KG1 (cell line): ENCODE data around the gene ZDHHC11B.
"Not testable (repeated sequence)": the region's sequence is repeated elsewhere in the genome, so short reads cannot be mapped to it uniquely, and the experiment has no call there.

Experiments
- DNase-seq: peaks from one replicate; lab custom pipeline; 2025; lab: John Stamatoyannopoulos, UW

Gene ZDHHC11B

DNA sequence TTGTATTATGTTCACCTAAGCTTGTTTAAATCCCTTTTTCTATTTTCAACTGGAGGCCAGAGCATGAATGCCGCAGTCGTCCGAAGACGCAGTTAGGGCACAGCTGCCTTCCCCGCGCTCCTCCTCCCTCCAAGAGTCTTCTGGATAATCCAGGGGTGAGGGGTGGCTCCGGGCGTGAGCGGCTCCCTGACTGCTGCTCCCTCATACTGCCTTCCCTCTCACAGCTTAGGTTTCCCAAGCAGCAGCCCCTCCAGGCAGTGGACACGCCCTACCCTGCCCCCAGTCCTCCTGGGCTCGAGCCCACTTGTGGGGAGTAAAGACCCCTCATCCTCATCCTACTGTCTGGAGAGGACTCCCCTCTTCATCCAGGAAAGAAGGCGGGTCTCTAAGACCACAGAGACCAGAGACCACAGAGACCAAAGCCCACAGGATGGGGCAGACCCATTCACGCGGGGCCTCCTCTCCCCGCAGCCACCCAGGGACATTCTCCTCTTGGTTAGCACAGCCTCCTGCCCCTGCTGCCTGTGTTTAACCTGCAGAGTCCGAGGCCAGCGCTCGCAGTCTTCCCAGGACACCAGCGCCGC is 31.9 kb downstream of the ZDHHC11B start:
- DNase-seq, result not testable (repeated sequence)

DNA sequence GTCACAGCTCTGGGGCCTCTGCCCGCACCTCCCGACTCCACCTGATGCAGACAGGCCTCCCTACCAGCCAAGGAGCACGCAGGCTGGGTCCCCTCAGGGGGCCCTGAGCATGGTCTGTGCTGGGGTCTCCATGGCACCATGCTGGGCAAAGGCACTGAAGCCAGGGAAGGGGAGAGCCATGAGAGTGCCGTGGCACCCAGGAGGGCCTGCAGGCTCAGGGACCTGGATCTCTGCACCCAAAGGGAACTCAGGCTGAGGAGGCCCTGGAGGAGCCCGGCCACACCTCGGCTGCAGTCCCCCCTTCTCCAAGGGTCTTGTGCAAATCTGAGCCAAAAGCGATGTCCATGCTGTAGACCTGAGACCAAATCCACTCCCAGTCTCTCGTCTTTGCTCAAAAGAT is 32.5 kb downstream of the ZDHHC11B start:
- not testable (repeated sequence) for DNase-seq

DNA sequence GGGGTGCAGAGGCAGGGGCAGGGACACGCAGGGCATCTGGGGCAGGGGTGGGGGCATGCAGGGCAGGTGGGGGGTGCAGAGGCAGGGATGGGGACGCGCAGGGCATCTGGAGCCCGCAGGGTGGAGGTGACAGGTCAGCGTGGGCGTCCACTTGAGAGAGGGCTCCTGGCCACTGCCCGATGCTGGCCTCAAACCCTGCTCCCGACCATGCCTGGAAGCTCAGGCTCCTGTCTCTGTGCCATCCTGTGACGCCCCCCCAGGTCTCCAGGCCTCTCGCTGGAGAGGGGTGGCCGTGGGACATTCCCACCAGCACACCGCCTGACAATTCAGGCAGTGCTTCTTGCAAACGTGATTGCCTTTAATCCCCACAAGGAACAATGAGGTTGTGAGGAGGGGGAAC is 33.0 kb downstream of the ZDHHC11B start:
- DNase-seq, result no peak

DNA sequence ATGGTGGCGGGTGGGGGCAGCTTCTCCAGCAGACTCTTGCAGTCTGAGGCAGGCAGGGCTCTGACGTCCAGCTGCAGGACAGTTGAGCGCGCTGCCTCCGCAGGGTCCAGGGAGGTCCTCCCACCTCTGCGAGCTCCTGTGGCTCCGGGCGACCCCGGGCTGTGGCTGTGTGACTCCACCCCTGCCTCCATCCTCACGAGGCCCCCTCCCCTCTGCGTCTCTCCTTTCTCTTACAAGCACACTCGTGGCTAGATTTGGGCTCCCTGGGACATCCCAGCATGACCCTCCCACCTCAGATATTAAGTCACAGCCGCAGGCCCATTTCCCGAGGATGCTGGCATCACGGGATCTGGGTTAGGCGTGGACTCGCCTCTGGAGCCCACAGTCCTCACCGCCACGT is 34.3 kb downstream of the ZDHHC11B start:
- not testable (repeated sequence) for DNase-seq

DNA sequence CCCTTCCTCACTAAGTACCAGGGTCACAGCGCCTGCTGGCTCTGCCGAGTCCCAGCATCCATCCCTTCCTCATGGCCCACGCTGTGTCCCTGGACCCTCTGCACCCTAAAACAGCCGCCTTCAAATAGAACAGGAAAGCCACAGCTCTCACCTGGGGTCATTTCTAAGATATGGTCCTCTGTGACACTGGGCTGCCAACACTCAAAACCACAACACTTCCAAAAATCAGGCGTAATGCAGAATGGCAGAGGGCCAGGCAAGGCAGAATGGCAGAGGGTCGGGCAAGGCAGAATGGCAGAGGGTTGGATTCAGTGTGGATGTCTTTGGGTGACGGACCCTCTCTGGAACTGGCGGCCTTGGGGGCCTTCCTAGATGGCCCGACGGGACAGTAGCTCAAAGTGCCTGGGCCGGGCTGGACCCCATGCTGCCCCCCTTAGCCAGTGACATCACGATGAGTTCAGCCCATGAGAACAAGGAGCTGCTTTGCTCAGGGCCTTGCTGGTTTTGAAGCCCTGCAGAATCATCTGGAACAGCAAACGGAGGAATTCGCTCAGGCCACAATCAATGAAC is 35.3 kb downstream of the ZDHHC11B start:
- DNase-seq, result no peak

DNA sequence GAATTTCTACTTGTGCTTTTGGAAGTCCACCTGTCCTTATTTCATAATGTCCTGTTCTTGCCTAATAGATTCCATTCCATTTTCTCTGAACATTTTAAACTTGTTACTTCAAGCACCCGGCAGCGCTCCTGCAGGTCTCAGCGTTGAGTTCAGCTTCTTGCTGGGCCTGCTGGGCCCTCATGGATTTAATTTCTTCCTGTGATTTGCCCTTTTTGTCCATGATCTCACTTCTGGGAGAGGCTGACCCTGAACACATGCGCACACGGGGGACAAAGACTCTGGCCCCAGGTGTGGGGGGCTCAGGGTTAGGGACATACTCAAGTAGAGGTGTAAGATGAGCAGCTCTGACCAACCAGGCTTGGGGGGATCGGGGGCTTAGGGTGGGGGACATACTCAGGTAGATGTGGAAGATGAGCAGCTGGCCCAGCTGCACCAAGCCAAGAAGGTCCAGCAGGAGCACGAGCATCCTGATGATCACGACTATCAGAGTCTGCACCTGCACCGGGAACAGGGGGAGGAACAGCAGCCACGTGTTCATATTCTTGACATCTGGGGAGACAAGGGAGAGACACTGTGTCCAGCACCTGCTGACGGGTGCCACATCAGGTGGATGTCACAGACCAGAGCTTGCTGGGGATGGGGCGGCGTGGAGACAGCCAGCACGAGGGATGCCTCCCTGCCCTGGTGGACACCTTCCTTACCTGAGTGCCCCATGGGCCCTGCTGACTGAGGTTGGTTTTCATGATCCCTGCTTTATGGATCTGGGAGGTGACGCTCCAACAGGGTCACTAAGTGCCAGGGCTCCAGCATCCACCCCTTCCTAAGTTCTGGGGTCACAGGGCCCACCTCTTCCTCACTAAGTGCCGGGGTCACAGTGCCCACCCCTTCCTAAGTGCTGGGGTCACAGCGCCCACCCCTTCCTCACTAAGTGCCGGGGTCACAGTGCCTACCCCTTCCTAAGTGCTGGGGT is 36.2 kb downstream of the ZDHHC11B start:
- not testable (repeated sequence) for DNase-seq

DNA sequence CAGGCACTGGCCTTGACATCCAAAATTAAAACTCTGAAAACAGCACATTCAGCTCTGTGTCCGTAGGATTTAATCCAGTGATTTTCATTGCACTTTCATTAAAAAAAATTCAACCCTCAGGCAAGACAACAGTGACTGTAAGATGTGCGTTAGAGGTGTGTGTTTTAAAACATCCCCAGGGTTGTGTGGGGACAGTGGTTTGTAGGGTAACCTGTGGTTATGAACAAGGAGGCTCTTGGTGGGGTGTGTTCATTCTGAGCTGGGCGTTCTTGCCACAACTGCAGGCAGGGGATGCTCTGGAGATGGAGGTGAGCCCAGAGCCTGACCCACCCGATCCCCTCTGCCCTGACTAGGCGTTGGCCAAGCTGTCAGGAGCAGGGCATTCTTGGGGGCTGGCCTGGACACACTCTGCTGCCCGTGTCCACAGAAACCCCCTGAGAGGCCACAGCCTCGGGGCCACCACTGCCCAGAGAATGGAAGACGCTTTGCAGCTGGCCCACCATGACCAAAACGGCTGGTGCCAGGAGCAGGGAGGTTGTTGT is 37.2 kb downstream of the ZDHHC11B start:
- DNase-seq, result not testable (repeated sequence)

DNA sequence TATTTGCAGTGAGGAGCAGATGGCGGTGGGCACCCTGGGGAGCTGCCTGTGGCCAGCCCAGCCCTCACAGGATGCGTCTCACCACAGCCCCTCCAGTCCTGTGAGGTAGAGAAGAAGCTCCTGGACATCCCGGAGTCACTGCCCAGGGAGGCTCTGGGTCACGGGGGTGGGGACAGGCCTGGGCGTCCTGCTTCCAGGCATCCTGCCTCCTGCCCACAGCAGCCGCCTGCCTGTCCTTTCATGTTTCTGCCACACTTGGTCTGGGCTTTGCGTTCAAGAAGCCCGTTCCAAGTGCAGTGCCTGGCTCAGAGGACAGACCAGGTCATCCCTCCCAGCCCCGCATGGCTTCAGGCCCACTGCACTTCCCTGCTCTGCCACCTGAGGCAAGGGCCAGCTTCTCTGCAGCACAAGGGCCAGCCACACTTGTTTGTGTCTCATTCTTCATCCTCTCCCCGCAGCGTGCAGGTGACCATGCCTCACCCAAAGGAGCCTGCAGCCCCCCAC is 38.2 kb downstream of the ZDHHC11B start:
- DNase-seq, result no peak

DNA sequence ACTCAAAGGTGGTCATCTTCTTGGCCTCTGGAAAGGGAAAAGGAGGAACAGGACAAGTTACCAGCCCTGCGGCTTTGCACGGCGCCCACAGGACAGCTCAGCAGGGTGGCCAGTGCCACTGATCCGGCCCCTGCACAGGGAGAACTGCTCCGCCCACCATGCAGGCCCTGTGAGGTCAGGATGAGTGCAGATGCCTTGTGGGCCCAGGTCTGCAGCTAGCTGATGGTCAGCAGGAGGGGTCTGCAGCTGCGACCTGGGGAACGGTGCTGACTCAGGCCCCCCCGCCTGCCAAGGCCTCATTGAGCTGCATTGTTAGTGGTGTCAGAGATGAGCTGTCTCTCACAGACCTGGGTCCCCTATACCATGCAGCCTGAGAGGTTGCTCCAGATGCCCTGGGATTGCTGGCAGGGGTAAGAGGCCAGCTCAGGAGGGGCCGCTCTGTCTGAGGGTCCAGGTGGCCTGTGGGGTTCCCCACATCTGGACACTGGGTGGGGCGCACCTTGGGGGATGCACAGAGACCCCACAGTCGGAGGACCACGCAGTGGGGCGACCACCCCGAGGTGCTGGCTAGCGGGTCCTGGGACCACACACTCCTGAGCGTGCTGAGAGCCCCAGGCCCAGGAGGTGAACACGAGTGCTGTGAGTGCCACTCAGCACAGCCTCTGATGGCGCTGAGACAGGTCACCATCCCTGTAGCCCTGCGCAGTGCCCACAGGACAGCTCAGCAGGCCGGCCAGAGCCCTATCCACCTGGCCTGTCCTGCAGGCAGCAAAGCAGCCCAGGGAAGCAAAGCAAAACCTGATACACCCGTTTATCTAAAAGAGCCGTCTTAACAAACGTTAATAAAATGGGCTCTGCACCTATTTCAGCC is 39.0 kb downstream of the ZDHHC11B start:
- DNase-seq, result not testable (repeated sequence)

DNA sequence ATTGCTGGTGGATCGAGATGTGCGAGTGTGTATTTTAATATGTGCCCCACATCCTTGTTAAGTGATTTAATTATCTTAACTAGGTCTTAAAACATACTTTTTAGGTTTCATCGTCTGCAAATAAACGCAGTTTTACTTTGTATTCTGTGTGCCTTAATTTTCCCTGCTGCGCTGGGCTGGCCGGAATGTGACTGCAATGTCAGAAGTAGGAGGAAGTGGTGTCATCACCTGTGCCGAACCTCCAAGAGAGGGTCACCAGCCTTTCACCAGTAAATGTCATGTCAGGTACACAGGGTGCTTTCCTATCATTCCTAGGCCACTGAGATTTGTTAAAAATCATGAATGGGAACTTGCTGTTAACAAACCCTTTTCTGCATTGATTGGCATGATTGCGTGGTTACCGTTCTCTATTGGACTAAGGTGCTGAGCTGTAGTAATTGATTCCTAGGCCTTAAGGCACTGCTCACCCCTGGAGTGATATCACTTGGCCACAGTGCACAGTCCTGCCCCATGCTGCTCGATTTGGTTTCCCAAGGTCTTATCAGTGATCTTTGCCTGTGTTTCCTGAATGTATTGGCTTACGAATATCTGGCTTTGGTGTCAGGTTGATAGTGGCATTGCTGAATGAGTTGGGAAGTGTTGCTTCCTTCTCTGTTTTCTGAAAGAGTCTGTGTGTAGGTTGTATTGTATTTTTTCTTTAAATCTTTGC is 40.7 kb downstream of the ZDHHC11B start:
- not testable (repeated sequence) for DNase-seq

DNA sequence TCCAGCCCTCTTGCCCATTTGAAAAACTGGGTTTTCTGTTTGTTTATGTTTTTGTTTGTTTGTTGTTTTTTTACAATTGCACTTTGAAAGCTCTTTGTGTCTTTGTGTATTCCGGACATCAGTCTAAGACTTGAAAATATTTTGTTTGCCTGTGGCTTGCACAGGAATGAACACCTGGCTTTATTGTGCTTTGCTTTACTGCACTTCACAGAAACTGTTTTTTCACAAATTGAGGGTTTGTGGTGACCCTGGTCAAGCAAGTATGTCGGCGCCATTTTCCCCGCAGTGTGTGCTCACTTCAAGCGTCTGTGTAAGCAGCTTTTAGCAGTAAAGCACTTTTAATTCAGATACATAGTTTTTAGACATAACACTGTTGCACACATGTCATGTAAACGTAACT is 42.3 kb downstream of the ZDHHC11B start:
- not testable (repeated sequence) for DNase-seq

DNA sequence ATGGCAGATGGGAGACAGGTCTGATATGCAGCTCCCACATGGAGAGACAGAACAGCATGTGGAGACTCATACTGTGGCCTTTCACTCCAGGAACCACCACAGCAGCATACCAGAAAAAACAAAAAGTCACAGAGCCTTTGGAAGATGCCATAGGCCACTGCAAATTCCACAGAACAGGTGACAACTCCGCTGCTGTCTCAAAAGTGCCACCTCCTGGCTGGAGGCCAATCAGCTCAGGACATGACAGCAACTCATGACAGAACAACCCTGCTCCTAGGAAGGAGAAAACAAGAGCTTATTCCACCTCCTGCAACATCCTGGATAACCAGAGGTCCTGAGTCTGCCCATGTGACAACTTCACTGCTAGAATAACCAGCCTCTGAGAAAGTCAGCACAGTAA is 50.4 kb downstream of the ZDHHC11B start:
- DNase-seq, result not testable (repeated sequence)

DNA sequence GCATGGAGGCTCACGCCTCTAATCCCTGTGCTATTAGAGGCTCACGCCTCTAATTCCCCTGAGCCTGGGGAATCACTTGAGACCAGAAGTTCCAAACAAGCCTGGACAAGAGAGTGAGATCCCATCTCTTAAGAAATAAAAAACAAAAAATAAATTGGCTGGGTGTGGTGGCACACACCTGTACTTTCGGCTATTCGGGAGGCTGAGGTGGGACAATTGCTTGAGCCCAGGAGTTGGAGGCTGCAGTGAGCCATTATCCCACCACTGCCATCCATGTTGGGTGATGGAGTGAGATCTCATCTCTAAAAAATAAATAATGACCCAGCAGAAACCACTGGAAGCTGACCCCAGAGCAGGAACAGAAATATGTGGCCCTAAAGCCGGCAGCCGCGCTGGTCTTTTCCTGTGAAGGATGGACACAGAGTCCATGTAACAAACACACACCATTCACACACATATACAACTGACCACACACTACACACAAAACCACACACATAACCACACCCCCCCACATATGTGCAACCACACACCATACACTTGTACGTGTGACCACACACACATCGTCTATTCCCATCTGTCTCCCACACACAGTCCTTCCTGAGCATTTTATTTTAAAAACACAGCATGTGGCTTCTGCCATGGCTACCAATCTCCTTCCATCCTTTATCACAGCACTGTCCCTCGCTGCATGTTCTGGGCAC is 51.6 kb downstream of the ZDHHC11B start:
- not testable (repeated sequence) for DNase-seq

DNA sequence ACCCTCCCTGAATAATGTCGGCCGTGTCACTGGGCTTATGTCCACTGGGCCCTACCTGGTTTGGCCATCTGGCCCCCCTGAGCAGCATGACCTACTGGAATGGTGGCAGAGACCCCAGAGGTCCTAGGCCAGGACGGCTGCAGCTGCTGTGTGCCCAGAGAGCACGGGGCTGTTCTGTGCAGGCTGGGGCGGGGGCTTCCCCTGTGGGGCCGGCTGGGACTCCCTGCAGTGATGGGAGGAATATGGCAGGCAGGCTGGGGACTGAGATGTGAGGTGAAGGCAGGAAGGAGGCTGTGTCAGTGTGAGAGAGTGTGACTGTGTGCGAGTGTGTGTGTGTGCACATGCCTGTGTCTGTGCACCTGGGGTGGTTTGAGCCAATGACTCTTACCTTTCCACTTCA is 55.3 kb downstream of the ZDHHC11B start:
- DNase-seq, result not testable (repeated sequence)

DNA sequence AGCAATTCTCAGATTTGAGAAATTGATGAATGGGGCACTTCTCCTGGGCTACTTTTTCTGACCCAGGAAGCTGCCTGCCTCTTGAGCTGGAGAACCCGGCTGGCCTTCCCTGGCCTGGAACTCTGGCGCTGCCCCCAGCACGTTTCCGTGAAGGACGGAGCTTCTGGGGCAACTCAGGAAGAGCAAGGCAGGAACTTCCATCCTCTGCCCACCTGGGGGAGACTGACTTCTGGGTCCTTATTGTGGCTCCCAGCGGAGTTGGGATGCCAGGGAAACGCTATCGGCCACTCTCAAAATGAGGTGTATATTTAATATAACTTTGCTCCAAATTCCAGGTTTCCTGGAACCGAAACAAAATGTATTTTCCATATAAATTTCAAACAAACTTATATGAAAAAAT is 57.4 kb downstream of the ZDHHC11B start:
- not testable (repeated sequence) for DNase-seq

DNA sequence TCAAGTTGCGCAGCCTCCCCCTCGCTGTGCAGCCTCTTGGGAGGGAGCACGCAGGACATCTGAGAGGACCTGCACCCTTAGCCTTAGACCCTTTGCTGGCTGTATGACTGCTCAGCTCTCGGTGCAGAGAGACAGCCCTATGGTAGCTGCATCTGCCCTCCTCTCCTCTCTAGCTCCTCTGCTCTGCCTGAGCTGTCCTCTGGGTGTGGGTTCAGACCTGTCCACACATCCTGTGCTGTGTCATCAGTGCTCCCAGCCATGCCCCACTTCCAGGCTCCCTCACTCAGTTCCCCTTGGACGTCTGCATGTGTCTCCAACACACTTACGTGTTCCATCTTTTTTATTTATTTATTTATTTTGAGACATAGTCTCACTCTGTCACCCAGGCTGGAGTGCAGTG is 60.7 kb downstream of the ZDHHC11B start:
- not testable (repeated sequence) for DNase-seq

DNA sequence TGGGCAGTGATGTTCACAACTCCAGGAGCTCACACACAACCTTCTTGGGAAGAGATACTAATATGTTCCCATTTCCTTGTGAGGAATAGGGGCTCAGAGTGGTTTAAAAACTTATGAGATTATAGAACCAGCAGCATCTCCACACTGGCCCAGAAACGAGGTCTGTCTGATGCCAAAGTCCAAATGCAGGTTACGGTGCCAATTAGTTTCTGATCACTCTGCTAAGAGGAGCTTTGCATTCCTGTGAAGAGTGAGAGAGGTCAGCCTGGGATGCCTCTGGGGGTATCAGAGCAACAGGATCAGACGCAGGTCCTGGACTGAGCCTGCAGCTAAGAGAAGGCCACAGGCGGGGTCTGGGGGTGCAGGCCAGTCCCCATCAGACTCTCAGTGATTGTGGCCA is 61.2 kb downstream of the ZDHHC11B start:
- not testable (repeated sequence) for DNase-seq

DNA sequence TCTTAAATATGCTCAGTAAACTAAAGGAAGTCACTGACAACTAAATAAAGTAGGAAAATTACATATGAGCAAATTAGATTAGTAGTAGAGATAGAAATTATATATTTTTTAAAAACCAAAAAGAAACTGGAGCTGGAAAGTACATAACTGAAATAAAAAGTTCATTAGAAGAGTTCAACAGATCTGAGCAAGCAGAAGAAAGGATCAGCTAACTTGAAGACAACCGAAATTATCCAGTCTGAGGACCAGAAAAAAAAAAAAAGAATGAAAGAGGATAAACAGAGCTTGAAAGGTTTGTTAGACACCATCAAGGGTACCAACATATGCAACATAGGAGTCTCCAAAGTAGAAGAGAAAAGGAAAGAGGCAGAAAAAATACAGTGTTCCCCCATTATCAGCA is 65.2 kb downstream of the ZDHHC11B start:
- DNase-seq, result not testable (repeated sequence)

DNA sequence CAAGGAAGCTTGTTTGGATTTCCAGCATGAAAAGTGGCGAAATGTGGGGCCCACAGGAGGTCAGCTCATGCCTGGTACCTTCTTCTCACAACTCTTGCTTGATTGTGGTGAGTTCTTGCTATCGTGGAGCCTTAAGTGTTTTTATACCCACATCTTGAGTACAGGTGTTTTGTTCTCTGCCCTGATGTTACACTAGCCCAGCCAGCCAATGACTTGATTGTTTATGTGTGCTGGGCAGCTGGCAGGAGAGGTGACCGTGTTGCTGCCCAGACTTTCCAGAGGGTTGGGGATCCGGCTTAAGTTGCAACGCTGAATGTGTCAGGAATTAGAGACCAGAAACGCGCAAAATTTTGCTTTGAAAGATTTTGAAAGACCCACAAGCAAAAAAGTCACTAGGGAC is 67.4 kb downstream of the ZDHHC11B start:
- DNase-seq, result no peak

DNA sequence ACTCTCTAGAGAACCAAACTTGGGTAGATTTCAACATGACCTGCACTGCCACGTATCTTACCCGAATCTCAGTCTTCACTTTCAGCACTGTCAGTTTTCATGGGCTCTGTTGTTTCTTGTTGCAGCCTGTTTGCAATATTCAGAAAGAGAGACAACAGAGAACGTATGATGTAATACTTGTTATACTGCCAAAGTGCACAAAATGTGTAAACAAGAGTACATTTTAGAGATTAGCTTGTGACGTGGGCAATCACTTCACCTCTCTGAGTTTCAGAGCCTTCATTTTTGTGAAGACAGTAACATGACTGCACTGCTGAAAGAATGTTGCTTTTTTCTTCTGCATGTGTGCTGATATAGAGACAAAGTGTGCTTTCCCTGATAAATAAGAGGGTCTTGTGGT is 67.8 kb downstream of the ZDHHC11B start:
- DNase-seq, result not testable (repeated sequence)
